CD4-positive, alpha-beta T cell treated with Interleukin-17A for 4 hours (primary cell): Measurements from ENCODE around the gene ANXA7.
"Not testable (repeated sequence)": the region's sequence is repeated elsewhere in the genome, so short reads cannot be mapped to it uniquely, and the experiment has no call there.

ENCODE experiments used
- DNase-seq: peaks from one replicate; pipeline ENCODE4 v3.0.0-alpha.2; 2020; ENCODE audit warnings: mixed read lengths

The ANXA7 gene

GRCh38 chr10:73407495-73407894 is 6.4 kb downstream of the ANXA7 start:
- DNase-seq, result no peak

- DNase-seq, result no peak
Measured at GRCh38 chr10:73406846-73407245, 7.0 kb downstream of the ANXA7 start.

GRCh38 chr10:73405556-73405955 is 8.3 kb downstream of the ANXA7 start:
- DNase-seq, result no peak

GRCh38 chr10:73404690-73405089 is 9.2 kb downstream of the ANXA7 start:
- no peak for DNase-seq

GRCh38 chr10:73401636-73402035 is 12.2 kb downstream of the ANXA7 start:
- DNase-seq, result no peak

GRCh38 chr10:73399063-73399462 is 14.8 kb downstream of the ANXA7 start:
- no peak for DNase-seq

GRCh38 chr10:73398024-73398423 is 15.8 kb downstream of the ANXA7 start:
- DNase-seq, result no peak

- DNase-seq, result not testable (repeated sequence)
Measured at GRCh38 chr10:73394325-73394724, 19.5 kb downstream of the ANXA7 start.

GRCh38 chr10:73388228-73388627 is 25.6 kb downstream of the ANXA7 start:
- no peak for DNase-seq

GRCh38 chr10:73386583-73386982 is 27.3 kb downstream of the ANXA7 start:
- no peak for DNase-seq

- no peak for DNase-seq
Measured at GRCh38 chr10:73379064-73379748, 34.7 kb downstream of the ANXA7 start.

- no peak for DNase-seq
Measured at GRCh38 chr10:73376679-73377078, 37.2 kb downstream of the ANXA7 start.

- DNase-seq, result no peak
Measured at GRCh38 chr10:73368238-73368637, 45.6 kb downstream of the ANXA7 start.

- no peak for DNase-seq
Measured at GRCh38 chr10:73366381-73367298, 47.2 kb downstream of the ANXA7 start.

- DNase-seq, result no peak
Measured at GRCh38 chr10:73364964-73365363, 48.9 kb downstream of the ANXA7 start.

- DNase-seq, result no peak
Measured at GRCh38 chr10:73359492-73359891, 54.4 kb downstream of the ANXA7 start.

GRCh38 chr10:73358331-73359279 is 55.3 kb downstream of the ANXA7 start, which contains the start of gene CFAP70:
Gene CFAP70, minus strand, starts transcription at chr10:73358864. Its CDS starts 4,068 bp downstream, at chr10:73354796.
- DNase-seq, result peak; percentile 91

GRCh38 chr10:73357821-73358220 is 56.0 kb downstream of the ANXA7 start:
- DNase-seq, result no peak

- DNase-seq, result no peak
Measured at GRCh38 chr10:73357166-73357565, 56.7 kb downstream of the ANXA7 start.

- no peak for DNase-seq
Measured at GRCh38 chr10:73344269-73344668, 69.6 kb downstream of the ANXA7 start.

GRCh38 chr10:73340121-73340520 is 73.7 kb downstream of the ANXA7 start:
- DNase-seq, result no peak

- no peak for DNase-seq
Measured at GRCh38 chr10:73339436-73339835, 74.4 kb downstream of the ANXA7 start.
